GM21381 (cell line): ENCODE results near the gene PPP1R14B.
A peak's percentile ranks its signal among the peaks of the same experiment; 100 is the strongest.

Source experiments
- ATAC-seq: cut with Tn5 transposase; IDR thresholded peaks from one replicate; pipeline ENCODE4 v1.9.1; 2021; ENCODE audit warnings: mild to moderate bottlenecking, moderate library complexity; ENCODE audit not compliant: unreplicated experiment

The PPP1R14B gene

GRCh38 chr11:64246871-64247728, at the start of gene PPP1R14B:
PPP1R14B (minus strand) TSS chr11:64246943; CDS start chr11:64246673, 270 bp downstream.
- peak; percentile 41 for ATAC-seq

- ATAC-seq: no peak
Measured at GRCh38 chr11:64296236-64296635, 49.5 kb upstream of the PPP1R14B start.

GRCh38 chr11:64295760-64296159, 49.0 kb upstream of the PPP1R14B start:
- ATAC-seq: no peak

GRCh38 chr11:64294774-64295173, 48.0 kb upstream of the PPP1R14B start:
- ATAC-seq: no peak

GRCh38 chr11:64292460-64293254, 45.9 kb upstream of the PPP1R14B start:
- ATAC-seq: no peak

- ATAC-seq: no peak
Measured at GRCh38 chr11:64291752-64292459, 45.2 kb upstream of the PPP1R14B start.

- ATAC-seq: no peak
Measured at GRCh38 chr11:64291262-64291751, 44.6 kb upstream of the PPP1R14B start, which contains the start of gene KCNK4. KCNK4 (plus strand) TSS chr11:64291302; CDS start chr11:64293019, 1,717 bp downstream.

GRCh38 chr11:64290352-64291261, 43.9 kb upstream of the PPP1R14B start:
- ATAC-seq: no peak

- no peak for ATAC-seq
Measured at GRCh38 chr11:64289002-64289564, 42.3 kb upstream of the PPP1R14B start.

- no peak for ATAC-seq
Measured at GRCh38 chr11:64288353-64288750, 41.6 kb upstream of the PPP1R14B start.

- no peak for ATAC-seq
Measured at GRCh38 chr11:64287676-64288352, 41.1 kb upstream of the PPP1R14B start.

GRCh38 chr11:64286801-64287159, 40.0 kb upstream of the PPP1R14B start:
- no peak for ATAC-seq

- no peak for ATAC-seq
Measured at GRCh38 chr11:64285885-64286800, 39.4 kb upstream of the PPP1R14B start.

GRCh38 chr11:64284962-64285884, 38.5 kb upstream of the PPP1R14B start, which contains the start of gene GPR137:
GPR137 (plus strand) TSS chr11:64285848; CDS start chr11:64286525, 677 bp downstream.
- ATAC-seq: peak; percentile 61

- peak; percentile 58 for ATAC-seq
Measured at GRCh38 chr11:64284048-64284961, 37.6 kb upstream of the PPP1R14B start, which contains the start of gene BAD. BAD (minus strand) TSS chr11:64284665; CDS start chr11:64284368, 297 bp downstream.

GRCh38 chr11:64283092-64283491, 36.3 kb upstream of the PPP1R14B start:
- ATAC-seq: no peak
